DMS114 treated with DMSO at 0.1 percent for 48 hours (cell line): ENCODE data around the gene MITF.

Source experiments
- DNase-seq: peaks from one replicate; lab custom pipeline; 2025; ENCODE audit not compliant: unreplicated experiment; lab: John Stamatoyannopoulos, UW

The MITF gene

DNA sequence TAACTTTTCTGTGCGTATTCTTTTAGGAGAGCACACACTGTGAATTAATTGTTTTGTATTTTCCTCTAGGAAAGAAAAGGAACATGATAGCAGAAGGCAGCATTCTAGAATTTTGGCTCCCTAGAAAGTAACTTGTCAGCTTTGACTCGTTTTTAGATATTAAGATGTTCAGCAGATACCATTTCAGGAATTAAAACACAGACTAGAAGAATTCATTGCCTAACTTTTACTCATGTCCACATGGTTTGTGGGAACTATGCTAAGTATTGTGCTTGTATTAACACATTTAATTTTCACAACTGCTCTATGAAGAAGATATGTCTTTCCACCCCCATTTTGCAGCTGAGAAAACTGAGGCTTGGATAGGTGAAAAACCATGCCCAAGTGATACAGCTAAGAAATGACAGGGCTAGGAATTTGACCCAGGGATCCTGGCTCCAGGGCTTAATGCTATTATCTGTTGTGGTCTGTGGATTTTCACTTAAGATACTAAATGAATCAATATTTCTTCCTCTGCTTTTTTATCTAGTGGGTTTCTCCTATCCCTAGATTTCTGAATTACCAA lies 128.8 kb downstream of the MITF start:
- no peak for DNase-seq

DNA sequence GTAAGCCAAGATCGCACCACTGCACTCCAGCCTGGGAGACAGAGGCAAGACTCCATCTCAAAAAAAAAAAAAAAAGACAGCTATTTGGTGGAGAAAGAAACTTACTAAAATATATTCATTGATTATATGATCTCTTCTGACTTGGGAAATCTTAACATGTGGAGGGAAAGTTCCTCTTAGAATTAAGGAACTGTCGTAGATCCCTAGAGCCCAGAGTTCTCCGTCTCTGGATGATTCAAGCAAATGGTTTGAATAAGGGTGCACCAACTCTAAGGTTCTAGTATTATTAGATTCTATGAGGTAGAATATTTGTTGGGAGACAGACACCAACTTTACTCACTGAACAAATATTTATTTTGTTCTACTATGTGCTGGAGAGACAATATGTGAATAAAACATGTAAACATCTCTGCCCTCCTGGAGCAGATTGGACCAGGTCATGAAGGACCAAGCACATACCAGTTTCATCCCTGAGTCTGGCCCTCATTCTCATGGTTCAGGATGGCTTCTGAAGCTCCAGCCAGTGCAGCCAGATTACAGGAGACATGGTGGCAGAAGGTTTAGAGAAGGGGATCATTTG lies 129.7 kb downstream of the MITF start:
- no peak for DNase-seq

DNA sequence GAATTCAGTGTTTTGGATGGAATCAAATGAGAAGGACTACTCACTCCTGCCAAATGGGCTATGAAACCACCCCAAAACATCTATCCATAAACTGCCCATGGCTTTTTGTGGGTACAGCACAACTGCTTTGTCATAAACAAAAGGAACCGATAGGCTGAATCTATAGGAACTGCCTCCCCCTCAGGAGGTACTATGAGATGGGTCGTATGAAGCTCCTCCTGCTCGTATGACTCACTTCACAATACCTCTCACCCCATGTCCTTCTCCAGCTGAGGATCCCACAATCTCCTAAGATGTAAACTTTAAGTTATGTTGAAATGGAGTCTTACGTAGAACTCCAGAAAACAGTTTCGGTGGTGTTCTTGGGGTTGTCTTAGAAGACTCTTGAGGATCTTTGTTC lies 130.4 kb downstream of the MITF start:
- no peak for DNase-seq

DNA sequence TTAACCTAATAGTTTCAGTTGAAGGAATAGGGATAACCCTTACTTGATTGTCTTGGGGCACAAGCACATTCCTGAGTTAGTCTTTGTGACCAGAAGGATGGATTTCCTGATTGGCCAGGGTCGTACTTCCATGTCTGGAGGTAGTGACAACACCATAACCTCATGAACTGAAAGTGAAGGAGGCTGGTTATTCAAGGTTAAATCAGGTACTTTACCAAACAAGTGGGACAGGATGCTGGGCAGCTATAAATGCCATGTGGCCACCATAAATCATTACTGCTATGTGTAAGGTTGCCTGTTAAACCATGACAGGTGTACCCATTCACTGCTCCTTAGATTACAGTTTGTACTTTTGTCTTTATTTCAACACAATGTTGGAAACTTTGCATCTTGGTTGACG lies 132.0 kb downstream of the MITF start:
- no peak for DNase-seq

- no peak for DNase-seq
Measured at GRCh38 chr3:69871868-69872267, 132.6 kb downstream of the MITF start.

DNA sequence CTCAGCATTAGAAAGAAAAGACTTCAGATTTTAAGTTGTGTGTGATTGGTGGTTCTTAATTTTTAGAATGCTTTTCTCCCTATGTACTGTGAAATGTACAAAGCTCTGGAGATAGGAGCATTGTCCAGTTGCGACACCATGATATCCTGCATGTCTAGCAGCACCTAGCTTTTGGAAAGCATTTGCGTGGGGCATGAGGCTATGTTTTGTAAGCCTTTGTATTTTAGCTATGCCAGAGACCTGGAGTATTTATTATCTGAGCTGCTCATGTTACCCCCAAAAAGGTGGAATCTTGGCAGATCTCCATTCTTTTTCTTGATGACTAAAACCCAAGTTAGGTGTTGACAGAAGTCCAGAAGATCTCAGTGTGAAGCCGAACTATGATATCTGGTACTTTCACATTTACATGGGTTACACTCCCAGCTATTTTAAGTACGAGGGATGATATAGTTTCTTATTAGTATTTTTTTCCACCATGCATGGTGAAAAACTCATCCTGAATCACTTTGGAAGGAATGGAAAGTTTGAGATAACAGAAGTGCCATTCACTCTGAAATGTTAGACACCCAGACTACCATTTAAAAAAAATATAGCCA lies 133.6 kb downstream of the MITF start:
- no peak for DNase-seq

DNA sequence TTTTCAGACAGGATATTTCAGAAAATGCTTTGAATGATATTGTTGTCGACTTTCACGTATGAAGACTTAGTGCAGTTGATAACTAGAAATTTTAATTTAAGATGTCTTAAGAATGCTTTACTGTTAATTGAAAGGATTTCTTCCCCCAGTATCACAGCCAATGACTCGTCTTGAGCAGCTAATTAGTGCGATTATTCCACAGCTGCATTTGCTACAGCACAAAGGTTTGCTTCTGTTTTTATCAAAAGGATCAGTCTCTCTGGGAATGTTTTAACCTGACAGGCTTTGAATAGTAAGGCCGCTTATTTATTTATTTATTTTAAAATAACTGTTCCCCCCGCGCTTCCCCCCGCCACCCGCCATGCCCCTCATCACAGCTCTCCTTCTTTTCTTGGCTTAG lies 136.8 kb downstream of the MITF start:
- no peak for DNase-seq

GRCh38 chr3:69878254-69878653 lies 139.0 kb downstream of the MITF start:
- no peak for DNase-seq

- DNase-seq = no peak
Measured at GRCh38 chr3:69879051-69879450, 139.8 kb downstream of the MITF start.

GRCh38 chr3:69880069-69880640 lies 140.9 kb downstream of the MITF start:
- no peak for DNase-seq

DNA sequence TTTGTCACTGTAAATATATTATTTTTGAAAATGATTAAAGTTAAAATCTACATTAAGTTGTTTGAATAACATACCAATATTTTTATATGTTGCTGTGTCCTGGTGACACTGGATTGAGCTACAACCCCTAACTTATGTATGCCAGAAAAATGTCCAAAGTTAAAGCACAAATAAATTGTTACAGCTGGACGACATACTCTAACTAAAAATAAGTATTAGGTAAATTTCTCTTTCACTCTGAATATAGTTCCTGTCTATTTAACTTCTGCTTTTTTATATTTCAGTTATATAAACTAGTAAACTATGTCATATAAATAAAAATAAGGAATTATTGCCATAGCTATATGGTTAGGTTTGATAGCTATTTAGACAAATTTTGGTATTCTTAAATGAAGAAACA lies 141.8 kb downstream of the MITF start:
- no peak for DNase-seq

- no peak for DNase-seq
Measured at GRCh38 chr3:69881756-69882428, 142.6 kb downstream of the MITF start.

GRCh38 chr3:69882560-69882959 lies 143.3 kb downstream of the MITF start:
- DNase-seq = no peak

GRCh38 chr3:69888040-69888942 lies 149.0 kb downstream of the MITF start:
- DNase-seq = no peak

DNA sequence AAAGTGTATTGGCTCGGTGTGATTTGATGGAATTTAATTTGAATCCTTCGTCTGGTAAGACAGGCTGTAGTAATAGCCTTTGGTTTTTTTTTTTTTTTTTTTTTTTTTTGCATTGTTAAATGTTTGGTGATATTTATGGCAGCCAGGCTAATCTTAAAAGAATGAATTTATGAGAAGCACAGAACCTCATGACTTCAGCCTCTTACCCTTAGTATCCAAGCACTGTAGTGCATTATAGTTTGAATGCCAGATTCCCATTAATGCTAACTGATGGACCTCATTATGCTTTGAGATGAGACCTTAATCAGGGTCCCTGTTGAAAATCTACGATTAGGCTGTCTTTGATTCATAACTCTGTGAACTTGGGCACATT lies 149.7 kb downstream of the MITF start:
- no peak for DNase-seq

GRCh38 chr3:69890084-69890483 lies 150.8 kb downstream of the MITF start:
- no peak for DNase-seq

- no peak for DNase-seq
Measured at GRCh38 chr3:69890691-69891090, 151.4 kb downstream of the MITF start.

GRCh38 chr3:69892706-69893105 lies 153.4 kb downstream of the MITF start:
- no peak for DNase-seq

DNA sequence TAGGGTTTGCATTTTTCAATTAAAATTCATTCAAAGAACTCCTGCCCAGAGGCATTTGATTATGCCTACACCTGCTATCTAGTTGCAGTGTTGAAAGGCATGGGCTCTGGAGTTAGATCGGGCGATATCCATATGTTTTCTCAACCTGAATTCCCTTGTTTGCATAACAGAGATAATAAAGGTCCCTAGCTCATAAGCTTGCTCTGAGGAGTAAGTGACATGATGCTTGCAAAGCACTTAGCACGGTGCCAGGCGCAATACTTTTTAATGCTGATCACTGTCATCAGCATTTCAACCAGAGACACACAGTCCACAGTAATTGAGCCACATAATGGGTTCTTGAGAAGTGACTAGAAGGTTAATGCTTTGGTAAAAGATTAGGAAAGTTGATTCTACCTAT lies 154.0 kb downstream of the MITF start:
- DNase-seq = no peak

DNA sequence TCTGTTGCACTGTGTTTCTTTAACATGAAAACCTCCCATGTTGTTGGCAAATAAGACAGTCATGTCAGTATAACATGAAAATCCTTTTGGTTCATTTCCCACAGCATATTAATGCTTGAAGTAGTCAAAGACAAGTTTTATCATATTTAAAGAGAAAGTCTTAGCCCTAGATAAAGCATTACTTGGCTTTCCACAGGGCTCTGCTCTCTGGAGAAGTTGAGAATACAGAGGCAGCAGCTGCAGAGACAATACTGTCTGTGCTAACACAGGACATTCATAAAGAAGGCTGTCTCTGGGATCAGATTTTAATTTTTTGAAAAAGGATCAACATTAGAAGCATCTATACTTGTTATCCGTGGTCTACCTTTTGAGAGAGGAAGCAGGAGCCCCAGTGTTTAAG lies 156.8 kb downstream of the MITF start:
- no peak for DNase-seq

DNA sequence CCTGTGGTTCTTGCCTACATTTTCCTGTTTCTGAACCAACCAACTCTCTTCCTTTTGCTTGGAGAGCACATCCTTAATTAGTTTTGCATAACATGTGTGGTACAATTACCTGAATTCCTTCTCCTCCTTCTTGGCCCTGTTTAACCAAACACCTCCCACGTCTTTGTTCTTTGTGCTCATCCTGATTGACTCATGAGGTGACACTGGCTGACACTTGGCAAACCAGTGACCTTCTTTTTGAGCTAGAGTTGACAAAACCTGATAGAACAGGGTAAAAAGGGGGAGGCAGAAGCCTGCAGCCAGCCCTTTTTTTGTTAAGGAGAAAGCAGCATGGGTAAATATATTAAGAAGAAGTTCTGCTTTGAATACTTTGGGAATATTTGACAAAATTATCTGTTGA lies 161.1 kb downstream of the MITF start:
- DNase-seq = no peak
